Measurements from ENCODE around the gene DBH.
A peak's percentile ranks its signal among the peaks of the same experiment; 100 is the strongest.

The DBH gene

DNA sequence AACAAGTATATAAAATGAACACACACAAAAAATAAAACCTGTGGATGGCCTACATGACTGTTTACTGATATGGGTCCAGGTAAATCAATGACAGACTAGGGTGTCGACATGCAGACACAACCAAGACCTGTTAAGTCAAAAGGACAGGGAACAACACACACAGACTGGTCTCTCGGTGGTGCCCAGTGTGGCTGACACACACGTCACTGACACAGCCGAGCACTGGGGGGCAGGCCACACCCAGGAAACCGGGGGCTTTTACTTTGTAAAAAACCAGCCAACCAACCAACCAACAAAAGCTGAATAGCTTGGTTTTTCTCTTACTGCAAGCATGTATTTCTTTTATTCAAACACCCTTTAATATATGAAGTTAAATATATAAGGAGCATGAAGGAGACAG lies 31.9 kb upstream of the DBH start:
- no peak for DNase-seq (ENCODE audit: low read depth in 2 of 2)

GRCh38 chr9:133604856-133605255 lies 31.3 kb upstream of the DBH start:
- DNase-seq (ENCODE audit: low read depth in 2 of 2), result no peak

DNA sequence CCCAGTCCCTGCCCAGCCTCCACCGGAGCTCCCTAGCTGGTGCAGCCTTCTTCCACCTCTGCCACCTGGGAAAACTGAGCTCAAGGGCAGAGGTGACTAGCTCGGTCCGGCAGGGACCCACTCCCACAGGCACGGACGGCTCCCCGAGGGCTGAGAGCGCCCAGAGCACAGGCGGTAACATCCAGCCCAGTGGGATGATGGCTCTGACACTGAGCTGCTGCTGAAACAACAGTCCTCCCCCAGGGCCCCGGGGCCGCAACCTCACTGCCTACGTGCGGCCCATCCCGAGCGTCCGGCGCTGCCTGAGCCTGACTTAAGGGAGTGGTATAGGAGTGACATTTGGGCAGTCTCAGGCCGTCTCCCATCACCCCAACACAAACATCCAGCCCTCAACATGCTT lies 30.7 kb upstream of the DBH start:
- DNase-seq (ENCODE audit: low read depth in 2 of 2), result no peak

DNA sequence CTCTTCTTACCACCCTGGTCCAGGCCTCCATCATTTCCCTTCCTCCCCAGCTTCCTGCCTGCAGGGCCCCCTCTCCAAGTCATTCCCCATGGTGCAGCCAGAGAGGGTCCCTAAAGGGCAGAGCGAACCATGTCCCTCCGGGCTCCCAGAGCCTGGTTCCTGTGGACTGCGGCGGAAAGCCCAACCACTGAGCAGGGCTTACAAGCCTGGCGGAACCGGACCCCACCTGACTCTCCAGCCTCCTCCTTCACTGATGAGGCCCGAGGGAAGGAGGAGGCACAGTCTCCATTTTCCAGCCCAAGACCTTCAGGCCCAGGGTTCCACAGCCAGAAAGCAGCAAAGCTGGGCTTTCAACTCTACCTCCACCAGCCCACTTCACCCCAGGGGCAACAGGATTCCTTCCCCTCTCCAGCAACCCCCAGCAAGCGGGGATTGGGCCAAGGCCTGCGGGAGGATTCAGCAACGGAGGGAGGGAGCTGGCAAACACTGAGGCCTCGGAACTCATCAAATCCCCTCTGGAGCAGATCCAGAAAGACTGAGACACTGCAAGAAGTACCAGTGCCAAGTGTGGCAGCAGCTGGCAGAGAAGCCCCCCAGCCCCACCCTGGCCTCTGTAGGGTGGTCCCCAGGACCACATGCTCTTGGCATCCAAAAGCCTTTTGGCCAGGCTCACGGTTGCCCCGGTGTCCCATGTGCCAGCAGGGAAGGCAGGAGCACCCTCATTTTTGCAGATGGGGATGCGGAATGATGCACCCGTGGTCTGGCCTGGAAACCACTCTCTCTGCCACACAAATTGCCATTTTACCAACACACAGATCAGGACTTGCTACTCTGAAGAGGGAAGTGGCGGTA lies 30.1 kb upstream of the DBH start:
- no peak for DNase-seq (ENCODE audit: low read depth in 2 of 2)

- DNase-seq (ENCODE audit: low read depth in 2 of 2), result no peak
Observed at GRCh38 chr9:133606708-133607025, 29.5 kb upstream of the DBH start.

DNA sequence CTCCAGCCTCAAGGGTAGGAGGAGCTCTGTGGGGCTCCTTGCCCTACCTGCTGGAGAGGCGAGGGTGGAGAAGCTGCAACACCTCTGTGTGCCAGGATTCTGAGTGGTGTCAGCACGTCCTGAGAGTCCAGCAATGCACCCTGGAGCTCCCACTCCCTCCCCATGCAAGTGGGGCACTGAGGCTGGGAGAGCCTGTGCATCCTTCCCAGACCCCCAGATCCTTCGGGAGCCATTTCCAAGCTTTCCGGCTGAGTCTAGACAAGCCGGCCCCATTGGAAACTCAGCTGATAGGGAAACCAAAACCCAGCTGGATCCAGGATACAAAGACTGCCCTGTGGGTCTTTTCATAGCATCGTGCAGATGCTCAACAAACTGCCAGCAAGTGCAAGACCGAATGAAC lies 28.8 kb upstream of the DBH start:
- no peak for DNase-seq (ENCODE audit: low read depth in 2 of 2)

DNA sequence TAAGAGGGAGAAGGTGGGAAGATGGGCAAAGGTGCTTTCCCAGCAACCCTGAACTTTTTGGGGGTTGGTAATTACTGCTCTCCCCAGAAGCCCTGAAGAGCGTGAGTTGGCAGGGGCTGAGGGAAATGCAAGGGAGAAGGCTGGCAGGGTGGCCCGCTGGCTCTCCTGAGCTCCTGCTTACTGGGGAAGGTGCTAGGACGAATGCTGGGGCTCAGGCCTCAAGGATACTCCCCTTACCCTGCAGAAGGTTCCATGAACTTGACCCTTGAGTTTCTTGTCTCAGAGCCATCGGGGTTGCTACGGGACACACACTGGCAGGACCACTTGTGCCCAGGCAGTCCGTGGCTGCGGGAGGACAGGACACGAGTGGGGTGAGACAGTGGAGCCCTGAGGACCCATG lies 28.2 kb upstream of the DBH start:
- DNase-seq (ENCODE audit: low read depth in 2 of 2), result no peak

DNA sequence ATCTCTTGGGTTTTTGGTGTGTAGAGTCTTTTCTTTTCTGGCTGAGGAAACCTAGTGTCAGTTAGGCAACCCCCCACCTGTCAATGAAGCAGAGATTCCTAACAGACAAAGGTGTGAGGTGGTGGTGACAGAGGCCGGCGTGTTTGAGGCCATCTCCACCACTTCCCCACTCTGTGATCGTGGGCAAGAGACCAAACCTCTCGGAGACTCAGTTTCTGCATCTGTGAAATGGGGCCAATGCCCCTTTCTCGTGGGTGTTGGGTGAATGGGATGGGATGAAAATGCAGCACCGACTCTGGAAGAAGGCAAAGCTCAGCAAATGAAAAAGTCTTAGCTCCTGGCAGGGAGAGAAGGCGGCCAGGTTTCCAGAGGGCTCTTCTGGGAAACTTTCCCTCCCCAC lies 27.8 kb upstream of the DBH start:
- no peak for DNase-seq (ENCODE audit: low read depth in 2 of 2)

GRCh38 chr9:133608889-133609288 lies 27.3 kb upstream of the DBH start:
- DNase-seq (ENCODE audit: low read depth in 2 of 2), result no peak

GRCh38 chr9:133609311-133610098 lies 26.7 kb upstream of the DBH start, which contains the start of gene FAM163B:
FAM163B (minus strand) TSS chr9:133609389; CDS start chr9:133580223, 29,166 bp downstream.
- peak; percentile 10 to 40 for DNase-seq (ENCODE audit: low read depth in 2 of 2)

DNA sequence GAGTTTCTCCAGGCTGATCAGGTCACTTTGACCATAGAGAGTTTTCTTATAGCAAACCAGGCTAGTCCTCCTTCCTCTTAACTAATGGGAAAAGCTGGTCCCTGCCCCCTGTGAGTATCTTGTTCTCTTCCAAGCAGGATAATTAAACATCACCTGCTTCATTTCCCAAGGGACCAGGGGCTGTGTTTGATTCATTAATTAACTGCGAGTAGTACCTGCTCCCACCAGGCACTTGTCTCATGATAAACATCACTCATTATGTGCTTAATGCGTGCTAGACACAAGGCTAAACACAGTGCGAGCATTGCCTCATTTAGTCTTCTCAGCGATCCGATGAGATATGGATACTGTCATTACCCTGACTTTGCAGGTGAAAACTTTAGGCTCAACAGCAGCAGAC lies 25.3 kb upstream of the DBH start:
- DNase-seq (ENCODE audit: low read depth in 2 of 2), result no peak

DNA sequence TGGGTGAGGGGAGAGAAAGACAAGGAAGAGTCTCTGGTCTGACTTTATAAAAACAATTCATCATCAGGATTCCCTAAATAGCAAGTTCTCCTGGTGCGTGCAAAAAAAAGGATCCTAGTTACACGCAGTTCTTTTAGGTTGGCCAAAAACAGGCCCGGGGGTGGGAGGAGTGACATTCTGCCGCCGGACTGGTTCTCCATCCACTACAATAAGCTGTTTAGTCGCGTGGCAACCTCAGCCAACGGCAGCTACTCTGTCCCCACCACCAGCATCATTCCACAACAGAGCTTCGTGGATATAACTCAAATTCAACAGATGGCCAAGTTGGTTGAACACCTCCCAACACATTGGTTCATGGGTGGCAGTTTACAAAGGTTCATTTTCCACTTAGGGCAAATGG lies 24.1 kb upstream of the DBH start:
- no peak for DNase-seq (ENCODE audit: low read depth in 2 of 2)

GRCh38 chr9:133612816-133613215 lies 23.3 kb upstream of the DBH start:
- no peak for DNase-seq (ENCODE audit: low read depth in 2 of 2)

DNA sequence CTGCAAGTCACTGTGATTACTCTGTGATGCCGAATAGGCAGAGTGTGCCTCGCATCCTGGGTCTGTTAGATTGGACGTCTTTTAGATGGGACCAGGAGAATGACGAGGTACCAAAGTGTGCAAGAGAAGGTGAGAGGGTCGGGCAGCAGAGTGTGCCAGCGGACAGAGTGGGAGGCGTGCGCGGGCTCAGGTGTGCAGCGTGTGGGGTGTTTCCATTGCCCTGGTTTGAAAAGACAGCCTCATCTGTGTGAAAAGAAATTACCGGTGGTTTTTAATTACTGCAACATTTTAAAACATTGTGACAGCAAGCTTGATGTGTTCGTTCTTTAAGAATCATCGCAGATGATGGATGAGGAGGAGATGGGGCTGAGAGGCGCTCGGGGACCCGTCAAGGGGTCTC lies 22.7 kb upstream of the DBH start:
- no peak for DNase-seq (ENCODE audit: low read depth in 2 of 2)

GRCh38 chr9:133614056-133614455 lies 22.1 kb upstream of the DBH start:
- DNase-seq (ENCODE audit: low read depth in 2 of 2), result no peak

GRCh38 chr9:133614678-133615077 lies 21.5 kb upstream of the DBH start:
- no peak for DNase-seq (ENCODE audit: low read depth in 2 of 2)

DNA sequence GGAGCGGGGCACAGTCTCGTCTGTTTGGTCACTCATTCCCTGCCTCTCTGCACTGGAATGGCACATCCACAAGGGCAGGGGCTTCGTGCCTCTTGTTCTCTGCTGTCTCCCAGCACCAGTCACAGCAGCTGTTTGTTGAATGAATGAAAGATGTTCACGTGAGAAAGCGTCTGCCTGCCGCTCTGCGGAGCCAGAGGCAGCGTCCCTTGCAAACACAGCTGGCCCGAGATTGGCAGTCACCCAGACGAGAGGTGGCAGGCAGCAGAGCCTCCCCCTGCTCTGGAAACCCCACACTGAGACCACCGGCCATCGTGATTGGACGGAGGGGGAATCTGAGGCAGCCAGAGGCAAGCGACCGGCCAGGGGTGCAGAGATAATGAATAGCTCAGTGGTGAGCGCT lies 21.0 kb upstream of the DBH start:
- no peak for DNase-seq (ENCODE audit: low read depth in 2 of 2)

DNA sequence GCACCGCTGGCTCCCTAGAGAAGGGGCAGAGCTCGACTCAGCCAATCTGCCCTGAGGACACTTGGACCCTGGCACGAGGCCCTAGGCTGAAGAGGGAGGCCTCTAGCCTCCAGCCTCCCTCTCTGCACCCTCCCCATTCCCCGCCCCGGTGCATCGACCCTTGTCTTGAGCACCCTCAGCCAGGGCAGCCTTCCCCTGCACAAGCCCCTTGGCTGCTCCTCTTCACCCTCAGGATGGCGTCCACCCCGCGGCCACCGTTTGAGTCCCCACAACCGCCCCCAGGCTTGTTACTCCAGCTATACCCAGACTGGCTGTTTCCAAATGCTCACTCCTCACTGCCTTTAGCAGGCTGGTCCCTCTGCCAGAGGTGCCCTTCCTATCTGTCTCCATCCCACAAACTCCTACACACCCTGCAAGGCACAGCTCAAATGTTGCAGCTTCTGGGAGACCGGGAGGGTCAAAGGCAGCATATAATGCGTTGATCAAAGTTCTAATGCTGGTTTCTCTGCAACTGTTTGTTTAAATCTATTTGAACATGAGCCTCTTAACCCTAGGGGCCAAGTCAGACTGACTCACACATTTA lies 20.5 kb upstream of the DBH start:
- no peak for DNase-seq (ENCODE audit: low read depth in 2 of 2)

DNA sequence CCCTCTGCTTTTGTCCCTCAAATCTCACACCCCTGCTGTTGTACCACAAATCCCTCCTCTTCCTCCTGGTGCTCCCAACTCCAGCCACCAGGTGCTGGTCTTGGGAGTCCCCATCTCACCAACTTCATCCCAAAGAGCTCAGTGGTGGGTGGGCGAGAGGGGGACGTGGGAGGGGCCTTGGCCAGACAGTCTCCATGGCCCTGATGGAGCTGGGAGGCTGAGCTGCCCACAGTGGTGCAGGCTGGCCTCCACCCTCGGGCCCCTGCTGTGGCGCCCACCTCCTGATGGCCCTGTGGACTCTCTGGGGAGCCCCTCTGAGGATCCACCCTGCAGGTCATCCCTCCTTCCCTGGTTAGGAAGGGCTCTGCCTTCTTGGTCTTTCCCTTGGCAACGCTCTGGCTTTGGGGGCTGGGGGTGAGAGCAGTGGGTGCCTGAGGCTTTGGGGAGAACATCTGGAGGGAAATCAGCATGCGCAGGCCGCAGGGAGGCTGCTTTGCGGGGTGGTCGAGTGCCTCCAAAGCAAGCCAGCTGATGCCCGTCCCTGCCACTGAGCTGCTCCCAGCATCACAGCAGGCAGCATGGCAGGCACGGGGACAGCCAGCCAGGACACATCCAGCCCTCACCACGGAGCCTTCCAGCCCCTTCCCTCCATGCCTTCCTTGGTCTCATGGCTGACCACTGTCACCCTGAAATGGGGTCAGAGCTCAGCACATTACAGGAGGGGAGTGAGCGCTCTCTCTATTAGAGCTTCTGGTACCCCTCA lies 19.3 kb upstream of the DBH start:
- DNase-seq (ENCODE audit: low read depth in 2 of 2), result no peak

GRCh38 chr9:133618726-133619125 lies 17.4 kb upstream of the DBH start:
- DNase-seq (ENCODE audit: low read depth in 2 of 2), result no peak

GRCh38 chr9:133619791-133620190 lies 16.4 kb upstream of the DBH start:
- DNase-seq (ENCODE audit: low read depth in 2 of 2), result peak; percentile 13 to 19

DNA sequence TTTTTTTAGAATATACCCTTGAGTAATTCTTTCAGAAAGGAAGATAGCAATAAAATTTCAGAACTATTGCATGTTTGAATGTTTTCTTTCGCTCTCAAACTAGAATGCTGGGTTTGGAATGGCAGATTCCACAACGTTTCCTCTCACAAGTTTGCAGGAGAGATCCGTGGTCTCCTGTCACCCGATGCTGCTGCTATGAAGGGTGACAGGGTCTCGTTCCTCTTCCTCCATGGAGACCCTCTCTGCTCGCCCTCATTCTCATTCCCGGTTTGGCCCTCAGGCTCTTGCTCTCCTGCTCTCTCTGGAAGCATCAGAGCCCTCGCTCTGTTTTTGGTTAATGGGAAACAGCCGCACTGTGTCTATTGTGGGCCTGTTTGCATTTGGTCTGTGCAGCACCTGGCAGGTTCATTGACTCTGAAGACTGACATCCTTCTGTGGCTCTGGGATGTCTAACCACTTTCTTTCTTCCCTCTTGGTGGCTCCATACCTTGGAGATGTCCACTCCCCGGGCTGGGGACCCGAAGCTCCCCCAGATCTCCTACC lies 14.4 kb upstream of the DBH start:
- DNase-seq (ENCODE audit: low read depth in 2 of 2), result no peak

Measured in stimulated activated CD4-positive, alpha-beta T cell treated with anti-CD3 and anti-CD28 coated beads, Interleukin-4, amount 100 ng/mL, for 48 hours (primary cell).